Activated naive CD4-positive, alpha-beta T cell treated with anti-CD3 and anti-CD28 coated beads, Interleukin-2, amount 50 U/mL, for 24 hours (primary cell): ENCODE measurements around the gene DRC7.
A peak's percentile ranks its signal among the peaks of the same experiment; 100 is the strongest.
"Not testable (repeated sequence)": the region's sequence is repeated elsewhere in the genome, so short reads cannot be mapped to it uniquely, and the experiment has no call there.

ENCODE experiments used
- H3K27ac Mint-ChIP-seq: one replicate; pipeline ENCODE4 v1.8.0; 2021; ENCODE audit warnings: mild to moderate bottlenecking, mixed read lengths
- H3K27me3 Mint-ChIP-seq: one replicate; pipeline ENCODE4 v1.8.0; 2021; ENCODE audit warnings: mixed read lengths
- H3K36me3 Mint-ChIP-seq: one replicate; pipeline ENCODE4 v1.8.0; 2021; ENCODE audit warnings: mixed read lengths
- H3K4me1 Mint-ChIP-seq: one replicate; pipeline ENCODE4 v1.8.0; 2021; ENCODE audit warnings: mixed read lengths
- H3K4me3 Mint-ChIP-seq: one replicate; pipeline ENCODE4 v1.8.0; 2021; ENCODE audit warnings: mild to moderate bottlenecking, mixed read lengths
- H3K9me3 Mint-ChIP-seq: one replicate; pipeline ENCODE4 v1.8.0; 2021; ENCODE audit warnings: mixed read lengths

The DRC7 gene

GRCh38 chr16:57668630-57669475 lies 25.8 kb upstream of the DRC7 start:
- no peak overlapping the region for H3K4me3 Mint-ChIP-seq
- H3K4me1 Mint-ChIP-seq = no peaks in the 10 kb centered on the region
- no peaks in the 10 kb centered on the region for H3K36me3 Mint-ChIP-seq
- H3K27me3 Mint-ChIP-seq = no peaks in the 10 kb centered on the region
- H3K9me3 Mint-ChIP-seq = no peaks in the 10 kb centered on the region
- H3K27ac Mint-ChIP-seq = no peak overlapping the region

GRCh38 chr16:57669476-57670162 lies 25.0 kb upstream of the DRC7 start:
- no peaks in the 10 kb centered on the region for H3K9me3 Mint-ChIP-seq
- no peaks in the 10 kb centered on the region for H3K27me3 Mint-ChIP-seq
- H3K4me1 Mint-ChIP-seq = no peaks in the 10 kb centered on the region
- H3K4me3 Mint-ChIP-seq = no peak overlapping the region
- peak overlapping the region; percentile 46 for H3K27ac Mint-ChIP-seq
- no peaks in the 10 kb centered on the region for H3K36me3 Mint-ChIP-seq

- Mint-ChIP-seq H3K4me3 (no peak overlapping the region), H3K9me3 (no peaks in the 10 kb centered on the region), H3K4me1 (no peaks in the 10 kb centered on the region), H3K27ac (no peak overlapping the region), H3K36me3 (no peaks in the 10 kb centered on the region), H3K27me3 (no peaks in the 10 kb centered on the region)
Measured at GRCh38 chr16:57670196-57670595, 24.4 kb upstream of the DRC7 start.

GRCh38 chr16:57671451-57671850 lies 23.2 kb upstream of the DRC7 start:
- H3K27me3 Mint-ChIP-seq, H3K27ac Mint-ChIP-seq, H3K4me3 Mint-ChIP-seq, H3K36me3 Mint-ChIP-seq, H3K4me1 Mint-ChIP-seq, H3K9me3 Mint-ChIP-seq: not testable (repeated sequence)

- Mint-ChIP-seq H3K9me3 (no peaks in the 10 kb centered on the region), H3K4me3 (no peak overlapping the region), H3K27ac (no peak overlapping the region), H3K27me3 (no peaks in the 10 kb centered on the region), H3K36me3 (no peaks in the 10 kb centered on the region), H3K4me1 (no peaks in the 10 kb centered on the region)
Measured at GRCh38 chr16:57672416-57672815, 22.2 kb upstream of the DRC7 start.

- Mint-ChIP-seq H3K4me1 (no peaks in the 10 kb centered on the region), H3K4me3 (no peak overlapping the region), H3K27ac (no peak overlapping the region), H3K9me3 (no peaks in the 10 kb centered on the region), H3K36me3 (no peaks in the 10 kb centered on the region), H3K27me3 (no peaks in the 10 kb centered on the region)
Measured at GRCh38 chr16:57672824-57673223, 21.8 kb upstream of the DRC7 start.

- Mint-ChIP-seq H3K9me3 (no peaks in the 10 kb centered on the region), H3K27ac (no peak overlapping the region), H3K27me3 (no peaks in the 10 kb centered on the region), H3K36me3 (no peaks in the 10 kb centered on the region), H3K4me3 (no peak overlapping the region), H3K4me1 (peaks cover 3% of the 10 kb centered on the region)
Measured at GRCh38 chr16:57675741-57676551, 18.7 kb upstream of the DRC7 start.

- Mint-ChIP-seq H3K27me3 (no peaks in the 10 kb centered on the region), H3K9me3 (no peaks in the 10 kb centered on the region), H3K4me1 (peaks cover 3% of the 10 kb centered on the region), H3K27ac (peak overlapping the region; percentile 2), H3K36me3 (no peaks in the 10 kb centered on the region), H3K4me3 (no peak overlapping the region)
Measured at GRCh38 chr16:57676553-57677085, 18.0 kb upstream of the DRC7 start.

GRCh38 chr16:57677622-57678369 lies 16.8 kb upstream of the DRC7 start:
- H3K36me3 Mint-ChIP-seq = no peaks in the 10 kb centered on the region
- no peak overlapping the region for H3K27ac Mint-ChIP-seq
- H3K4me3 Mint-ChIP-seq = no peak overlapping the region
- H3K9me3 Mint-ChIP-seq = no peaks in the 10 kb centered on the region
- no peaks in the 10 kb centered on the region for H3K27me3 Mint-ChIP-seq
- H3K4me1 Mint-ChIP-seq = peaks cover 3% of the 10 kb centered on the region

- Mint-ChIP-seq H3K4me3 (no peak overlapping the region), H3K4me1 (peaks cover 3% of the 10 kb centered on the region), H3K36me3 (no peaks in the 10 kb centered on the region), H3K9me3 (no peaks in the 10 kb centered on the region), H3K27me3 (no peaks in the 10 kb centered on the region), H3K27ac (no peak overlapping the region)
Measured at GRCh38 chr16:57679016-57679415, 15.6 kb upstream of the DRC7 start.

- no peaks in the 10 kb centered on the region for H3K36me3 Mint-ChIP-seq
- peaks cover 3% of the 10 kb centered on the region for H3K4me1 Mint-ChIP-seq
- H3K27ac Mint-ChIP-seq = no peak overlapping the region
- no peak overlapping the region for H3K4me3 Mint-ChIP-seq
- H3K9me3 Mint-ChIP-seq = no peaks in the 10 kb centered on the region
- H3K27me3 Mint-ChIP-seq = no peaks in the 10 kb centered on the region
Measured at GRCh38 chr16:57679767-57680482, 14.7 kb upstream of the DRC7 start.

GRCh38 chr16:57680842-57681375 lies 13.7 kb upstream of the DRC7 start:
- no peaks in the 10 kb centered on the region for H3K9me3 Mint-ChIP-seq
- no peak overlapping the region for H3K4me3 Mint-ChIP-seq
- no peak overlapping the region for H3K27ac Mint-ChIP-seq
- H3K36me3 Mint-ChIP-seq = no peaks in the 10 kb centered on the region
- H3K4me1 Mint-ChIP-seq = peaks cover 3% of the 10 kb centered on the region
- no peaks in the 10 kb centered on the region for H3K27me3 Mint-ChIP-seq

- Mint-ChIP-seq H3K9me3 (no peaks in the 10 kb centered on the region), H3K4me1 (peaks cover 3% of the 10 kb centered on the region), H3K36me3 (no peaks in the 10 kb centered on the region), H3K27ac (no peak overlapping the region), H3K27me3 (no peaks in the 10 kb centered on the region), H3K4me3 (no peak overlapping the region)
Measured at GRCh38 chr16:57681950-57682728, 12.5 kb upstream of the DRC7 start.
